HG02938 (cell line): ENCODE results near the gene MAB21L4.
"Not testable (repeated sequence)": the region's sequence is repeated elsewhere in the genome, so short reads cannot be mapped to it uniquely, and the experiment has no call there.

Experiments used
- ATAC-seq: cut with Tn5 transposase; IDR thresholded peaks from one replicate; pipeline ENCODE4 v1.9.1; 2021; ENCODE audit warnings: mild to moderate bottlenecking, moderate library complexity; ENCODE audit not compliant: unreplicated experiment

MAB21L4 gene

GRCh38 chr2:240846309-240846708 is 49.6 kb downstream of the MAB21L4 start:
- not testable (repeated sequence) for ATAC-seq

- ATAC-seq: no peak
These were observed 55.4 kb downstream of the MAB21L4 start for GRCh38 chr2:240840435-240841060.

- ATAC-seq: no peak
These were observed 56.5 kb downstream of the MAB21L4 start for GRCh38 chr2:240839152-240840143.

GRCh38 chr2:240837621-240838020 is 58.3 kb downstream of the MAB21L4 start:
- no peak for ATAC-seq

- no peak for ATAC-seq
These were observed 59.0 kb downstream of the MAB21L4 start for GRCh38 chr2:240836781-240837467.
